Keratinocyte (primary cell): ENCODE data around the gene DUT. TPM values are rescaled to one million over a fixed set of nuclear protein-coding genes. Genes with fewer than 3 reads are reported as not detected.

Experiments
- DNase-seq: peaks from one replicate; pipeline ENCODE4 v3.0.0-alpha.2; 2011; ENCODE audit warnings: low read depth, missing footprints, low spot score
- FAIRE-seq: peaks from 2 replicates; lab custom pipeline; 2011; peaks lifted over from hg19 to GRCh38; lab: Jason Lieb, UNC
- H2AFZ ChIP-seq: 2 replicates; pipeline ENCODE4 v1.6.0; 2012; ENCODE audit warnings: low read length, control low read depth, inconsistent platforms; ENCODE audit not compliant: control insufficient read depth
- H3K27ac ChIP-seq: 2 replicates; pipeline ENCODE4 v1.5.1; 2011; ENCODE audit warnings: low read length; ENCODE audit not compliant: control insufficient read depth, insufficient read depth
- H3K27me3 ChIP-seq: 3 replicates; pipeline ENCODE4 v1.6.0; 2011; ENCODE audit warnings: low read length; ENCODE audit not compliant: control insufficient read depth, insufficient read depth; ENCODE audit errors: extremely low read depth
- H3K36me3 ChIP-seq, 2 experiments: 2 replicates in 1 of 2; 3 replicates in 1 of 2; pipeline ENCODE4 v1.5.1; 2011; ENCODE audit warnings: low read length in 2 of 2, mild to moderate bottlenecking in 1 of 2; ENCODE audit not compliant: control insufficient read depth in 2 of 2, insufficient read depth in 2 of 2; ENCODE audit errors: extremely low read depth in 1 of 2
- H3K4me1 ChIP-seq: 3 replicates; pipeline ENCODE4 v1.5.1; 2011; ENCODE audit warnings: low read length; ENCODE audit not compliant: control insufficient read depth, insufficient read depth; ENCODE audit errors: extremely low read depth
- H3K4me2 ChIP-seq: 3 replicates; pipeline ENCODE4 v1.6.0; 2011; ENCODE audit warnings: low read depth, low read length; ENCODE audit not compliant: control insufficient read depth, insufficient read depth; ENCODE audit errors: extremely low read depth
- H3K4me3 ChIP-seq, 3 experiments: fragments of 200-600 bp in 1 of 3; sonication (generic) in 1 of 3; 2 replicates in 2 of 3; 3 replicates in 1 of 3; pipeline ENCODE4 v1.5.1; 2011 to 2016; ENCODE audit warnings: low read length in 3 of 3, mild to moderate bottlenecking in 3 of 3, control low read depth in 2 of 3, inconsistent platforms in 1 of 3, low read depth in 1 of 3, mixed read lengths in 1 of 3, mixed run types in 1 of 3, moderate library complexity in 1 of 3; ENCODE audit not compliant: control insufficient read depth in 2 of 3, insufficient read depth in 2 of 3; ENCODE audit errors: extremely low read depth in 1 of 3
- H3K79me2 ChIP-seq: 2 replicates; pipeline ENCODE4 v1.6.0; 2012; ENCODE audit warnings: low read length; ENCODE audit not compliant: control insufficient read depth, insufficient read depth
- H3K9ac ChIP-seq: 3 replicates; pipeline ENCODE4 v1.6.0; 2011; ENCODE audit warnings: low read length; ENCODE audit not compliant: control insufficient read depth, insufficient read depth; ENCODE audit errors: extremely low read depth
- H3K9me1 ChIP-seq: 3 replicates; pipeline ENCODE4 v1.6.0; 2011; ENCODE audit warnings: low read length; ENCODE audit not compliant: control insufficient read depth, insufficient read depth; ENCODE audit errors: extremely low read depth
- H3K9me3 ChIP-seq: 2 replicates; pipeline ENCODE4 v1.5.1; 2012; ENCODE audit warnings: low read depth, low read length; ENCODE audit not compliant: control insufficient read depth
- H4K20me1 ChIP-seq: 3 replicates; pipeline ENCODE4 v1.6.0; 2011; ENCODE audit warnings: low read length; ENCODE audit not compliant: control insufficient read depth, insufficient read depth; ENCODE audit errors: extremely low read depth
- CTCF ChIP-seq, 3 experiments: IDR thresholded peaks in 1 of 3; conservative IDR thresholded peaks in 1 of 3; optimal IDR thresholded peaks in 1 of 3; 2 replicates in 2 of 3; 3 replicates in 1 of 3; pipeline versions ENCODE3 to v1.5.1; 2011; ENCODE audit warnings: low read length in 3 of 3, mild to moderate bottlenecking in 3 of 3, moderate library complexity in 2 of 3, control low read depth in 1 of 3, inconsistent platforms in 1 of 3; ENCODE audit not compliant: insufficient read depth in 2 of 3; ENCODE audit errors: extremely low read depth in 1 of 3
- dilution Hi-C: fragments of 300-500 bp; cut with MboI; formaldehyde crosslinking; loops from one replicate; pipeline ENCODE4 v1.7.0; 2020; ENCODE audit warnings: low sequenced_read_pairs; ENCODE audit not compliant: extremely low pct_ligation_motif_present
- polyA plus RNA-seq, 5 experiments: library from polyadenylated mRNA; depleted of rRNA in 3 of 5; stranded (reverse) in 3 of 5; stranded (forward) in 1 of 5; unstranded in 1 of 5; fragments of >200 nt; gene quantifications; 1 replicate in 1 of 5; 2 replicates in 3 of 5; 3 replicates in 1 of 5; pipeline versions ENCODE4 v1.2.1 to v1.2.3, GENCODE V29; 2011 to 2012; ENCODE audit warnings: missing spikeins in 2 of 5, low read depth in 1 of 5, low replicate concordance in 1 of 5

The DUT gene
- polyA plus RNA-seq, 1 donor (not counting 4 experiments of a cell fraction or from before 2014, with no cell fraction given): 79.8 TPM

GRCh38 chr15:48307586-48307985, 23.6 kb upstream of the DUT start:
- Histone ChIP-seq H3K36me3 (no peaks in the 10 kb centered on the region), H3K4me3 (no peak overlapping the region), H3K27ac (no peak overlapping the region), H2AFZ (no peak overlapping the region), H4K20me1 (no peaks in the 10 kb centered on the region), H3K79me2 (no peaks in the 10 kb centered on the region), H3K4me1 (no peaks in the 10 kb centered on the region), H3K9me1 (no peaks in the 10 kb centered on the region), H3K9me3 (no peaks in the 10 kb centered on the region), H3K9ac (no peak overlapping the region), H3K27me3 (no peaks in the 10 kb centered on the region), H3K4me2 (no peak overlapping the region)
- DNase-seq (no peak), FAIRE-seq (no peak)
- dilution Hi-C loops: no loop called here
- no peak for TF ChIP-seq CTCF (optimal IDR thresholded peaks at IDR 0.05 in 1 of 3, IDR thresholded peaks at IDR 0.05 in 1 of 3, conservative IDR thresholded peaks at IDR 0.05 in 1 of 3; ENCODE audit: extremely low read depth in 1 of 3, insufficient read depth in 2 of 3, low read length in 3 of 3)

- Histone ChIP-seq H4K20me1 (no peaks in the 10 kb centered on the region), H3K9me3 (no peaks in the 10 kb centered on the region), H3K9ac (no peak overlapping the region), H3K27me3 (no peaks in the 10 kb centered on the region), H3K27ac (no peak overlapping the region), H3K4me1 (no peaks in the 10 kb centered on the region), H3K4me3 (no peak overlapping the region), H3K9me1 (no peaks in the 10 kb centered on the region), H3K4me2 (no peak overlapping the region), H3K36me3 (no peaks in the 10 kb centered on the region), H2AFZ (no peak overlapping the region), H3K79me2 (no peaks in the 10 kb centered on the region)
- DNase-seq: no peak
- dilution Hi-C loops: no loop called here
- TF ChIP-seq CTCF (optimal IDR thresholded peaks at IDR 0.05 in 1 of 3, IDR thresholded peaks at IDR 0.05 in 1 of 3, conservative IDR thresholded peaks at IDR 0.05 in 1 of 3; ENCODE audit: extremely low read depth in 1 of 3, insufficient read depth in 2 of 3, low read length in 3 of 3): no peak
- FAIRE-seq: peak; percentile 43
Measured at GRCh38 chr15:48309740-48310139, 21.5 kb upstream of the DUT start.
